WTC11 (cell line): Measurements from ENCODE around the gene AKAP13. TPM values are rescaled to one million over a fixed set of nuclear protein-coding genes. Genes with fewer than 3 reads are reported as not detected.

Experiments
- ATAC-seq: fragments of 200-7000 bp; cut with Tn5 transposase; 2 replicates; pipeline ENCODE4 v1.10.0; 2021; ENCODE audit warnings: mild to moderate bottlenecking, moderate library complexity
- CTCF ChIA-PET: fragments of 300-600 bp; sonication (Branson Sonifier 250); formaldehyde crosslinking; loops from one replicate; lab custom pipeline; 2021; ENCODE audit warnings: antibody characterized with exemption; lab: Charles Lee
- POLR2A ChIA-PET: fragments of 350-600 bp; sonication (Branson Sonifier 250); formaldehyde crosslinking; loops from one replicate; lab custom pipeline; 2021; ENCODE audit warnings: antibody characterized with exemption; lab: Charles Lee
- DNase-seq: peaks from one replicate; pipeline ENCODE4 v3.0.0; 2021; ENCODE audit warnings: low spot score
- H3K27ac Mint-ChIP-seq: 2 replicates; pipeline ENCODE4 v1.8.0; 2021; ENCODE audit warnings: mixed read lengths
- H3K27me3 Mint-ChIP-seq: 2 replicates; pipeline ENCODE4 v1.8.0; 2021; ENCODE audit warnings: low read depth, mild to moderate bottlenecking, moderate library complexity, mixed read lengths
- H3K36me3 Mint-ChIP-seq: 2 replicates; pipeline ENCODE4 v1.8.0; 2021; ENCODE audit warnings: mixed read lengths
- H3K4me1 Mint-ChIP-seq: 2 replicates; pipeline ENCODE4 v1.8.0; 2022; ENCODE audit warnings: mixed read lengths
- H3K4me3 Mint-ChIP-seq: 2 replicates; pipeline ENCODE4 v1.8.0; 2021; ENCODE audit warnings: mild to moderate bottlenecking, moderate library complexity, mixed read lengths
- H3K9me3 Mint-ChIP-seq: 2 replicates; pipeline ENCODE4 v1.8.0; 2021; ENCODE audit warnings: mixed read lengths
- AR ChIP-seq: fragments of 250-450 bp; sonication (Bioruptor Pico); IDR thresholded peaks from 2 replicates; pipeline ENCODE4 v1.9.0; 2021; ENCODE audit warnings: mild to moderate bottlenecking
- ATF1 ChIP-seq: sonication (generic); formaldehyde crosslinking; IDR thresholded peaks from 2 replicates; pipeline ENCODE4 v1.8.1; 2023; ENCODE audit warnings: mild to moderate bottlenecking, moderate library complexity, missing genetic modification reagents
- ETV6 ChIP-seq: sonication (generic); formaldehyde crosslinking; IDR thresholded peaks from 2 replicates; pipeline ENCODE4 v1.8.1; 2022; ENCODE audit warnings: mild to moderate bottlenecking, missing genetic modification reagents
- HMGA2 ChIP-seq: fragments of 250-450 bp; sonication (Bioruptor Pico); IDR thresholded peaks from 2 replicates; pipeline ENCODE4 v1.4.0; 2021; ENCODE audit warnings: mild to moderate bottlenecking, moderate library complexity
- KAT7 ChIP-seq: sonication (generic); formaldehyde crosslinking; IDR thresholded peaks from 2 replicates; pipeline ENCODE4 v1.8.1; 2023; ENCODE audit warnings: missing genetic modification reagents, mild to moderate bottlenecking, borderline replicate concordance
- NR3C1 ChIP-seq: sonication (generic); formaldehyde crosslinking; conservative IDR thresholded peaks from 2 replicates; pipeline ENCODE4 v1.8.1; 2023; ENCODE audit warnings: low read depth, mild to moderate bottlenecking, missing genetic modification reagents
- OVOL2 ChIP-seq: fragments of 250-450 bp; sonication (Bioruptor Pico); IDR thresholded peaks from 2 replicates; pipeline ENCODE4 v1.9.0; 2021; ENCODE audit warnings: mild to moderate bottlenecking, borderline replicate concordance
- RELA ChIP-seq: sonication (generic); formaldehyde crosslinking; IDR thresholded peaks from 2 replicates; pipeline ENCODE4 v1.8.1; 2022; ENCODE audit warnings: missing genetic modification reagents, mild to moderate bottlenecking, borderline replicate concordance
- ZNF263 ChIP-seq: sonication (generic); formaldehyde crosslinking; IDR thresholded peaks from 2 replicates; pipeline ENCODE4 v1.8.1; 2022; ENCODE audit warnings: low read depth, mild to moderate bottlenecking, moderate library complexity, missing genetic modification reagents
- ZNF423 ChIP-seq: fragments of 250-450 bp; sonication (Bioruptor Pico); IDR thresholded peaks from 2 replicates; pipeline ENCODE4 v2.1.2; 2022; ENCODE audit warnings: mild to moderate bottlenecking, moderate library complexity
- ZNF512 ChIP-seq: sonication (generic); formaldehyde crosslinking; IDR thresholded peaks from 2 replicates; pipeline ENCODE4 v1.8.1; 2022; ENCODE audit warnings: missing genetic modification reagents, borderline replicate concordance
- ZNF532 ChIP-seq: fragments of 250-450 bp; sonication (Bioruptor Pico); IDR thresholded peaks from 2 replicates; pipeline ENCODE4 v1.9.0; 2021; ENCODE audit warnings: mild to moderate bottlenecking, borderline replicate concordance
- total RNA-seq: library from RNA; stranded (reverse); gene quantifications from 3 replicates; pipeline ENCODE4 v1.2.3, GENCODE V29; 2021
- TF ChIP-seq, protein P1 (sequence below): fragments of 250-450 bp; sonication (Bioruptor Pico); IDR thresholded peaks from 2 replicates; pipeline ENCODE4 v1.8.0; 2021; ENCODE audit warnings: mild to moderate bottlenecking
- TF ChIP-seq, protein P2 (sequence below): sonication (generic); formaldehyde crosslinking; IDR thresholded peaks from 2 replicates; pipeline ENCODE4 v1.8.0; 2022; ENCODE audit warnings: mild to moderate bottlenecking, missing genetic modification reagents
- TF ChIP-seq, protein P3 (sequence below): sonication (generic); formaldehyde crosslinking; IDR thresholded peaks from 2 replicates; pipeline ENCODE4 v1.8.0; 2023; ENCODE audit warnings: mild to moderate bottlenecking, missing genetic modification reagents

AKAP13 gene
- total RNA-seq, 1 experiment from 2014 or later = 50.3 TPM

DNA sequence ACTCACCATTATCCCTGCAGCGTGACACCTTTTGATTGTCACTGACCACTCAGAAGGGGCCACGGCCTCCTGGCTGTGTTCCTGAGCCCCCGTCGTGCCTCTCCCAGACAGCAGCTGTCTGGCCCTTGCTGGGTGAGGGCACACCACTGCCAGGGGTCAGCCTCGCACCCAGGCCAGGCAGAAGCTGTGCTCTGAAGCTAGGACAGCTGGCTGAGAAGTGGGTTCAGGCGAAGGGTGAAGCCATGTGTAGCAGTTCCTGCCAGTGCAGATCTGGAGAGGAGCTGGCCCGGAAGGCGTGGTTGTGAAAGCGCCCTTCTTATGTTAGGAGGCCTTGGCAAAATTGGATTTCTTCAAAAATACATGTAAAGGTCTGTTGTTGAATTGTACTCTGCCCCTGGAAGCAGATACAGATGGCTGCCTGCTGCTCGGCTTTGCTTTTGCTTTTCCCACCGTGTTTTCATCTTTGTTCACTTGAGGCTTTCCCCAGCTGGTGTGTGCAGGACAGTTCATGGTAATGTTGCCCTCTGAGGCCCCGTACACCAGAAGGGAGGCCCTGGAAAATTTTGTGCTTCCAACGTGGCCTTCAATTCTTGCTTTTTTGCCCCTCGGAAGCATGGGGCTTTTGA lies 365.2 kb downstream of the AKAP13 start:
- H3K27ac Mint-ChIP-seq = no peak overlapping the region
- CTCF ChIA-PET = interaction anchor here (1.1 kb wide), 1 partner anchor 57 kb away, joined by 3 read pairs; no protein-coding TSS in a partner anchor
- ATAC-seq = no peak

DNA sequence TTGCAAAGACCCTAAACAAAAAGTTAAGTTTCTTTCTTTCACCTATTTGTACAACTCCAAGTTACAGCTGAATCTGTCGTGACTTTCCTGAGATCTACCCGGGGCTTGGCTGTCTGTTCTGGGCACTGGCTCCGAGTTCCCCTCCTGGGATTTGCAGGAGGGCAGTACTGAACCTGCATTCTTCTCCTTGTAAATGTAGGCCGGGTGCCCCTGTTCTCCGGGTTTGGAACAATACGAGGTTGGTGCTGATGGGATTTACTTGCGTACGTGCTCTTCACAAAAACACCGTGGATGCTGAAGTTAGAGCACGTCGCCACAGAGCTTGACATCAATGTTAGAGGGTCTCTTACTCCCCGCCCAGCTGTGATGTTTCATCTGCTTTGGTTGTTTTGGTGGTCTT lies 366.2 kb downstream of the AKAP13 start:
- H3K27me3 Mint-ChIP-seq = no peaks in the 10 kb centered on the region
- ChIA-PET POLR2A (no interaction called here), CTCF (interaction anchor here (1.1 kb wide), 1 partner anchor 56 kb away, joined by 3 read pairs; no protein-coding TSS in a partner anchor)
- H3K36me3 Mint-ChIP-seq = peaks cover 37% of the 10 kb centered on the region
- peak overlapping the region; percentile 66; the same call in 1 of the 2 replicates for H3K27ac Mint-ChIP-seq
- no peaks in the 10 kb centered on the region for H3K9me3 Mint-ChIP-seq
- ATAC-seq = no peak
- H3K4me1 Mint-ChIP-seq = peaks cover 57% of the 10 kb centered on the region
- DNase-seq = no peak
- H3K4me3 Mint-ChIP-seq = no peak overlapping the region
- TF ChIP-seq ZNF512 = no peak

More for the DNA sequence above, 365.2 kb downstream of the AKAP13 start:
- H3K4me1 Mint-ChIP-seq = peaks cover 52% of the 10 kb centered on the region
- no peaks in the 10 kb centered on the region for H3K27me3 Mint-ChIP-seq
- POLR2A ChIA-PET = no interaction called here
- H3K4me3 Mint-ChIP-seq = no peak overlapping the region
- TF ChIP-seq ETV6 (CRISPR knock-in tag) (no peak), NR3C1 (CRISPR knock-in tag) (no peak), ZNF512 (no peak), ZNF532 (no peak), RELA (CRISPR knock-in tag) (no peak), ZNF423 (CRISPR knock-in tag) (no peak), ATF1 (CRISPR knock-in tag) (no peak), HMGA2 (CRISPR knock-in tag) (no peak)
- TF ChIP-seq, protein P1, sequence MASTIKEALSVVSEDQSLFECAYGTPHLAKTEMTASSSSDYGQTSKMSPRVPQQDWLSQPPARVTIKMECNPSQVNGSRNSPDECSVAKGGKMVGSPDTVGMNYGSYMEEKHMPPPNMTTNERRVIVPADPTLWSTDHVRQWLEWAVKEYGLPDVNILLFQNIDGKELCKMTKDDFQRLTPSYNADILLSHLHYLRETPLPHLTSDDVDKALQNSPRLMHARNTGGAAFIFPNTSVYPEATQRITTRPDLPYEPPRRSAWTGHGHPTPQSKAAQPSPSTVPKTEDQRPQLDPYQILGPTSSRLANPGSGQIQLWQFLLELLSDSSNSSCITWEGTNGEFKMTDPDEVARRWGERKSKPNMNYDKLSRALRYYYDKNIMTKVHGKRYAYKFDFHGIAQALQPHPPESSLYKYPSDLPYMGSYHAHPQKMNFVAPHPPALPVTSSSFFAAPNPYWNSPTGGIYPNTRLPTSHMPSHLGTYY (CRISPR knock-in tag) = no peak
- H3K36me3 Mint-ChIP-seq = peaks cover 44% of the 10 kb centered on the region
- no peak for DNase-seq
- no peaks in the 10 kb centered on the region for H3K9me3 Mint-ChIP-seq

- no peaks in the 10 kb centered on the region for H3K27me3 Mint-ChIP-seq
- ATAC-seq = no peak
- H3K27ac Mint-ChIP-seq = peak overlapping the region; percentile 86; the same call in 1 of the 2 replicates
- H3K4me1 Mint-ChIP-seq = peaks cover 71% of the 10 kb centered on the region
- POLR2A ChIA-PET = interaction anchor here (0.5 to 1.8 kb wide), 2 partner anchors 46 to 874 kb away, joined by 3 to 4 read pairs; no protein-coding TSS in a partner anchor
- no peaks in the 10 kb centered on the region for H3K9me3 Mint-ChIP-seq
- CTCF ChIA-PET = interaction anchor here (0.7 to 1.1 kb wide), 5 partner anchors 13 to 92 kb away, joined by 3 to 5 read pairs (median 3); no protein-coding TSS in a partner anchor
- no peak overlapping the region for H3K4me3 Mint-ChIP-seq
- DNase-seq = no peak
- peaks cover 37% of the 10 kb centered on the region for H3K36me3 Mint-ChIP-seq
- TF ChIP-seq ZNF263 (CRISPR knock-in tag) (no peak), AR (CRISPR knock-in tag) (no peak), KAT7 (CRISPR knock-in tag) (no peak), OVOL2 (CRISPR knock-in tag) (no peak)
- TF ChIP-seq, protein P2, sequence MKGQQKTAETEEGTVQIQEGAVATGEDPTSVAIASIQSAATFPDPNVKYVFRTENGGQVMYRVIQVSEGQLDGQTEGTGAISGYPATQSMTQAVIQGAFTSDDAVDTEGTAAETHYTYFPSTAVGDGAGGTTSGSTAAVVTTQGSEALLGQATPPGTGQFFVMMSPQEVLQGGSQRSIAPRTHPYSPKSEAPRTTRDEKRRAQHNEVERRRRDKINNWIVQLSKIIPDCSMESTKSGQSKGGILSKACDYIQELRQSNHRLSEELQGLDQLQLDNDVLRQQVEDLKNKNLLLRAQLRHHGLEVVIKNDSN (CRISPR knock-in tag) = no peak
- TF ChIP-seq, protein P3, sequence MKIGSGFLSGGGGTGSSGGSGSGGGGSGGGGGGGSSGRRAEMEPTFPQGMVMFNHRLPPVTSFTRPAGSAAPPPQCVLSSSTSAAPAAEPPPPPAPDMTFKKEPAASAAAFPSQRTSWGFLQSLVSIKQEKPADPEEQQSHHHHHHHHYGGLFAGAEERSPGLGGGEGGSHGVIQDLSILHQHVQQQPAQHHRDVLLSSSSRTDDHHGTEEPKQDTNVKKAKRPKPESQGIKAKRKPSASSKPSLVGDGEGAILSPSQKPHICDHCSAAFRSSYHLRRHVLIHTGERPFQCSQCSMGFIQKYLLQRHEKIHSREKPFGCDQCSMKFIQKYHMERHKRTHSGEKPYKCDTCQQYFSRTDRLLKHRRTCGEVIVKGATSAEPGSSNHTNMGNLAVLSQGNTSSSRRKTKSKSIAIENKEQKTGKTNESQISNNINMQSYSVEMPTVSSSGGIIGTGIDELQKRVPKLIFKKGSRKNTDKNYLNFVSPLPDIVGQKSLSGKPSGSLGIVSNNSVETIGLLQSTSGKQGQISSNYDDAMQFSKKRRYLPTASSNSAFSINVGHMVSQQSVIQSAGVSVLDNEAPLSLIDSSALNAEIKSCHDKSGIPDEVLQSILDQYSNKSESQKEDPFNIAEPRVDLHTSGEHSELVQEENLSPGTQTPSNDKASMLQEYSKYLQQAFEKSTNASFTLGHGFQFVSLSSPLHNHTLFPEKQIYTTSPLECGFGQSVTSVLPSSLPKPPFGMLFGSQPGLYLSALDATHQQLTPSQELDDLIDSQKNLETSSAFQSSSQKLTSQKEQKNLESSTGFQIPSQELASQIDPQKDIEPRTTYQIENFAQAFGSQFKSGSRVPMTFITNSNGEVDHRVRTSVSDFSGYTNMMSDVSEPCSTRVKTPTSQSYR (CRISPR knock-in tag) = no peak
Measured at GRCh38 chr15:85748176-85748575, 367.8 kb downstream of the AKAP13 start.
